ENCODE measurements around the gene NUDT14. TPM values are rescaled to one million over a fixed set of nuclear protein-coding genes. Genes with fewer than 3 reads are reported as not detected.

Gene NUDT14
- polyA plus RNA-seq, 1 experiment = 10.9 TPM

DNA sequence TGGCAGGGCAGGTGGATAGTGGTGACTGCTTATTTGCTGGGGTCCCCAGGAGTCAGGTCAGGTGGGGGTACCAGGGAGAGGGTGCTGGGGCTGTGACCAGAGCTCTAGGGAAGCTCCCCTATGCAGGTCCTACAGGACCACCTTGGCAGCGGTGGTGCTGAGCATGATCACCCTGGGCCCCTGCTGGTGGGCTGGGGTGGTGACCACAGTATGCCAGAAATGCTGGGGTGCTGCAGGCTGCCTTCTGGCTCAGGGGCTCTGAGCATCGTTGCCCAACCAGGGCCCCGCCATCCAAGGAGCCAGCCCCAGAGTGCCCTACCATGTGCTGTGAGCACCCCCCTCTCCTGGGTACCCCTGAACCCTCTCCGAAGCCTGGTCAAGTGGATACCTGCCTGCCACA, 17.5 kb upstream of the NUDT14 start:
- no peak for DNase-seq (ENCODE audit: low read depth)
- no peak overlapping the region for H3K4me3 ChIP-seq (ENCODE audit: low read depth, low read length)
- POLR2A ChIA-PET = no interaction called here
- peaks cover 4% of the 10 kb centered on the region for H3K27me3 ChIP-seq (ENCODE audit: control insufficient read depth, insufficient read depth, low read length)
- no peaks in the 10 kb centered on the region for H3K36me3 ChIP-seq (ENCODE audit: control insufficient read depth, insufficient read depth, low read length)
- CTCF ChIA-PET = no interaction called here
- 0 out of 2 replicates have a peak, but pooled peaks have one; percentile 3 for TF ChIP-seq CTCF (IDR thresholded peaks at IDR 0.05; ENCODE audit: insufficient read depth, low read depth, low read length)

GRCh38 chr14:105197211-105197641, 16.1 kb upstream of the NUDT14 start:
- H3K4me3 ChIP-seq (ENCODE audit: low read depth, low read length) = no peak overlapping the region
- peaks cover 4% of the 10 kb centered on the region for H3K27me3 ChIP-seq (ENCODE audit: control insufficient read depth, insufficient read depth, low read length)
- TF ChIP-seq CTCF (IDR thresholded peaks at IDR 0.05; ENCODE audit: insufficient read depth, low read depth, low read length) = no peak
- POLR2A ChIA-PET = no interaction called here
- CTCF ChIA-PET = no interaction called here
- DNase-seq (ENCODE audit: low read depth) = peak; percentile 40
- no peaks in the 10 kb centered on the region for H3K36me3 ChIP-seq (ENCODE audit: control insufficient read depth, insufficient read depth, low read length)

DNA sequence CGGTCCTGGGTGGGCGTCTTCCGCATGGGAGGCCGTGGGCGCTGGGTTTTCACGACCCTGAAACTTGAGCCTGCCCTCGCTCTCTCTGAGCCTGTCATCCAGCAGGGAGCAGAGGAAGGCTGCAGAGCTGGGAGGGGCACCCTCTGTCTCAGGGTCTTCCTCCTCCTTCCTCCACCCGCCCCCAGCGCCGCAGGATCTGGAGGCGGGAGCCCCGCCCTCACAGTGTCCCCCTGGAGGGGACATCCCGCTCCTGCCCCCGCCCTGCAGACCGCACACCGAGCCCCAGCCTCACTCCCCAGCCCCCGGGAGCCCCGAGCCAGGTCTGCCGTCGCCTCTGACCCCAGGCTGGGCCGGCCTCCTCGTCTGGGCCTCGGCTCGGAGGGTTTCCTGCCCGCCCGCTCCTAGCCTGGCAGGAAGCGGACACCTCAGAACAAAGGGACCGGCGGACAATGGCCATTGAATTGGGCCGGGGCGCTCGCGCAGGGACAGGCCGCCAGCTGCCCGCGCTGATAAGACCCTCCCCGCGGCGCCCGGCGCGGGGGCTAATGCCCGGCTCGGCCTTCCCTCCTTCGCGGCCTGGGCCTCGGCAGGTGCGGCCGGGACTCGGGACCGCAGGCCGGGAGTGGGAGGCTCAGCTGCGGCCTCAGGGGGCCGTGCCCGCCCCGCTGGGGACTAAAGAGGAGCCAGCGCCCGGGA, 15.3 kb upstream of the NUDT14 start:
- TF ChIP-seq CTCF (IDR thresholded peaks at IDR 0.05; ENCODE audit: insufficient read depth, low read depth, low read length) = no peak
- no peak for DNase-seq (ENCODE audit: low read depth)
- POLR2A ChIA-PET = no interaction called here
- Histone ChIP-seq H3K27me3 (ENCODE audit: control insufficient read depth, insufficient read depth, low read length) (peaks cover 4% of the 10 kb centered on the region), H3K4me3 (ENCODE audit: low read depth, low read length) (no peak overlapping the region), H3K36me3 (ENCODE audit: control insufficient read depth, insufficient read depth, low read length) (no peaks in the 10 kb centered on the region)
- CTCF ChIA-PET = no interaction called here

- ChIA-PET POLR2A (no interaction called here), CTCF (interaction anchor here (0.7 to 2.4 kb wide), 2 partner anchors 8 to 179 kb away, joined by 3 to 9 read pairs; no protein-coding TSS in a partner anchor)
- no peak overlapping the region for H3K4me3 ChIP-seq (ENCODE audit: low read depth, low read length)
- TF ChIP-seq CTCF (IDR thresholded peaks at IDR 0.05; ENCODE audit: insufficient read depth, low read depth, low read length) = no peak
- peaks cover 4% of the 10 kb centered on the region for H3K27me3 ChIP-seq (ENCODE audit: control insufficient read depth, insufficient read depth, low read length)
- no peak for DNase-seq (ENCODE audit: low read depth)
- H3K36me3 ChIP-seq (ENCODE audit: control insufficient read depth, insufficient read depth, low read length) = no peaks in the 10 kb centered on the region
Observed at GRCh38 chr14:105195522-105196264, 14.6 kb upstream of the NUDT14 start.

DNA sequence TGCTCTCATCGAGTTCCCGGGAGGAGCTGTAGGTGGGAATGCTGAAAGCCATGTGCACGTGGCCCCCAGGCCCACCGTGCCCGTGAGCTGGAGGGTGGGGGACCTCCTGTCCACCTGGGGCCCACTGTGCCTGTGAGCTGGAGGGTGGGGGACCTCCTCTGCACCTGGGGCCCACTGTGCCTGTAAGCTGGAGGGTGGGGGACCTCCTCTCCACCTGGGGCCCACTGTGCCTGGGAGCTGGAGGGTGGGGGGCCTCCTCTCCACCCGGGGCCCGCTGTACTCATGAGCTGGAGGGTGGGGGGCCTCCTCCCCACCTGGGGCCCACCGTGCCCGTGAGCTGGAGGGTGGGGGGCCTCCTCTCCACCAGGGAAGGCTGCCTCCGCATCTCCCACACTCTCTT, 13.9 kb upstream of the NUDT14 start:
- ChIA-PET CTCF (interaction anchor here (0.7 to 2.4 kb wide), 2 partner anchors 9 to 180 kb away, joined by 3 to 9 read pairs; no protein-coding TSS in a partner anchor), POLR2A (no interaction called here)
- Histone ChIP-seq H3K27me3 (ENCODE audit: control insufficient read depth, insufficient read depth, low read length) (peaks cover 4% of the 10 kb centered on the region), H3K36me3 (ENCODE audit: control insufficient read depth, insufficient read depth, low read length) (no peaks in the 10 kb centered on the region), H3K4me3 (ENCODE audit: low read depth, low read length) (no peak overlapping the region)
- TF ChIP-seq CTCF (IDR thresholded peaks at IDR 0.05; ENCODE audit: insufficient read depth, low read depth, low read length) = no peak
- DNase-seq (ENCODE audit: low read depth) = no peak

All from BJ (cell line).